HepG2 (cell line): ENCODE data around the gene IQGAP3. TPM values are rescaled to one million over a fixed set of nuclear protein-coding genes. Genes with fewer than 3 reads are reported as not detected.

Source experiments
- ATF7-NPFF ChIP-seq: sonication (generic); formaldehyde crosslinking; IDR thresholded peaks from 2 replicates; pipeline ENCODE4 v1.8.1; 2023; ENCODE audit warnings: mild to moderate bottlenecking, low read depth, missing genetic modification reagents, moderate library complexity
- FOXP1 ChIP-seq, 2 experiments: fragments of 450-650 bp in 1 of 2; IDR thresholded peaks; 2 replicates each; pipeline ENCODE4 v1.6.1; 2017 to 2018; ENCODE audit warnings: antibody characterized with exemption in 1 of 2
- GLI4 ChIP-seq: sonication (generic); formaldehyde crosslinking; IDR thresholded peaks from 2 replicates; pipeline ENCODE4 v1.5.1; 2020; ENCODE audit warnings: missing genetic modification reagents, mild to moderate bottlenecking, moderate library complexity, borderline replicate concordance
- JUN ChIP-seq: sonication (generic); formaldehyde crosslinking; IDR thresholded peaks from 2 replicates; pipeline ENCODE4 v1.4.0; 2020; ENCODE audit warnings: mild to moderate bottlenecking, missing genetic modification reagents
- POGZ ChIP-seq: sonication (generic); formaldehyde crosslinking; IDR thresholded peaks from 2 replicates; pipeline ENCODE4 v1.4.0; 2020; ENCODE audit warnings: mild to moderate bottlenecking, missing genetic modification reagents
- ZFYVE20 ChIP-seq: sonication (generic); formaldehyde crosslinking; IDR thresholded peaks from 2 replicates; pipeline ENCODE4 v1.8.0; 2023; ENCODE audit warnings: low read depth, mild to moderate bottlenecking, moderate library complexity, missing genetic modification reagents, borderline replicate concordance
- ZMAT3 ChIP-seq: sonication (generic); formaldehyde crosslinking; conservative IDR thresholded peaks from 2 replicates; pipeline ENCODE4 v1.7.0; 2021; ENCODE audit warnings: missing genetic modification reagents
- ZNF333 ChIP-seq: sonication (generic); formaldehyde crosslinking; IDR thresholded peaks from 2 replicates; pipeline ENCODE4 v1.4.0; 2020; ENCODE audit warnings: mild to moderate bottlenecking, missing genetic modification reagents, borderline replicate concordance
- ZNF337 ChIP-seq: sonication (generic); formaldehyde crosslinking; IDR thresholded peaks from 2 replicates; pipeline ENCODE4 v1.5.1; 2020; ENCODE audit warnings: missing genetic modification reagents, low read depth, mild to moderate bottlenecking, borderline replicate concordance
- ZNF546 ChIP-seq: sonication (generic); formaldehyde crosslinking; conservative IDR thresholded peaks from 2 replicates; pipeline ENCODE4 v1.8.1; 2023; ENCODE audit warnings: mild to moderate bottlenecking, missing genetic modification reagents
- ZNF572 ChIP-seq: sonication (generic); formaldehyde crosslinking; IDR thresholded peaks from 2 replicates; pipeline ENCODE4 v1.5.1; 2020; ENCODE audit warnings: mild to moderate bottlenecking, missing genetic modification reagents
- ZNF891 ChIP-seq: sonication (generic); formaldehyde crosslinking; IDR thresholded peaks from 2 replicates; pipeline ENCODE4 v1.5.0; 2020; ENCODE audit warnings: mild to moderate bottlenecking, missing genetic modification reagents
- polyA plus RNA-seq, 8 experiments: library from polyadenylated mRNA; depleted of rRNA in 3 of 8; stranded (reverse) in 7 of 8; unstranded in 1 of 8; fragments of >200 nt; fragmentation: Illumina TruSeq in 4 of 8; extraction: Trizol in 4 of 8; gene quantifications; 2 replicates each; pipeline versions ENCODE4 v1.2.1 to v1.2.3, GENCODE V29; 2011 to 2016; ENCODE audit warnings: low read depth in 4 of 8, missing spikeins in 1 of 8, mixed read lengths in 1 of 8; ENCODE audit not compliant: insufficient read depth in 1 of 8
- total RNA-seq, 5 experiments: library from RNA; depleted of rRNA; stranded (reverse); fragments of >200 nt; fragmentation: Illumina TruSeq; extraction: Trizol; gene quantifications; 2 replicates each; pipeline ENCODE4 v1.2.3, GENCODE V29; 2016; ENCODE audit warnings: low read depth in 1 of 5
- TF ChIP-seq, protein P1 (sequence below): sonication (generic); formaldehyde crosslinking; IDR thresholded peaks from 2 replicates; pipeline ENCODE4 v1.5.0; 2020; ENCODE audit warnings: mild to moderate bottlenecking, missing genetic modification reagents
- TF ChIP-seq, protein P2 (sequence below): sonication (generic); IDR thresholded peaks from 2 replicates; pipeline ENCODE4 v1.6.1; 2016; ENCODE audit warnings: low read depth, borderline replicate concordance
- TF ChIP-seq, protein P3 (sequence below): sonication (generic); formaldehyde crosslinking; IDR thresholded peaks from 2 replicates; pipeline ENCODE4 v1.8.0; 2022; ENCODE audit warnings: mild to moderate bottlenecking, missing genetic modification reagents, moderate library complexity
- TF ChIP-seq, protein P4 (sequence below): sonication (generic); formaldehyde crosslinking; IDR thresholded peaks from 2 replicates; pipeline ENCODE4 v1.4.0; 2020; ENCODE audit warnings: low read depth, mild to moderate bottlenecking, missing genetic modification reagents
- TF ChIP-seq, protein P5 (sequence below): sonication (generic); formaldehyde crosslinking; IDR thresholded peaks from 2 replicates; pipeline ENCODE4 v1.5.0; 2020; ENCODE audit warnings: missing genetic modification reagents
- TF ChIP-seq, protein P6 (sequence below): IDR thresholded peaks from 2 replicates; pipeline ENCODE4 v1.6.1; 2012; ENCODE audit warnings: low read length, improper control_type of control experiment

The IQGAP3 gene
- total and polyA plus RNA-seq, 2 of the 13 experiments (the other 11 are each of a cell fraction or from before 2014, with no cell fraction given), result 13.5 to 14.1 TPM

DNA sequence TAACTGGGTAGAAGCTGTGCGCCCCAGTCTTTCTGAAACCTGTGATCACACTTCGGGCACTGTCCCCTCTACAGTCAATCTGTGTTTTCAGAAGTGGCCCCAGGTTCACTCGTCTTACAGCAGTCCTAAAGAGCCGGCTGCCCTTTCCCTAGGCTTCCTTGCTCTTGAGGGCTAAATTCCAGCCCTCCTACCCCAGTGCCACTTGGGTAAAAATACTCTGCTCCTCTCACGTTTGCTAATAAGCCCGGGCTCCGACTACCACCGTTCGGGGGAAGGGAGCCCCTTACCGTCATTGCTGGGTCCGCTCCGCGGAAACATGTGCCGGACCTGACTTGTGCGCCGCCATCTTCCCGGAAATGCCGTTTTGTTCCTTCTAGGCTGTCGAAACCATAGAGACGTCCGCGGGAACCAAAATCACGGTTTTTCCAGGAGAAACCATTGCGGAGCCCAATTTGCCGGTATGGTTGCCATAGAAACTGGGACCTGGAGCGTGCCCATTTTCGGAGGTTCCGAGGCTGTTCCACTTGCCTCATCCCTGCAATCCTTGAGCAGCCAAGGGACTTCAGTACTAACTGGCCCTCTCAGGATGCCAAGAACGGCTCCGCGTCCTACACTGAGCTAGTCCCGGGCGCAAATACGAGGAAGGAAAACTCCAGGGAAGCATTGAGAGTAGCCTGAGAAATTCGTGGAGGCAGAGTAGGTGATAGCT, 28.9 kb upstream of the IQGAP3 start, which contains the start of gene GPATCH4 (continued):
- TF ChIP-seq ZNF891 (CRISPR knock-in tag) (no peak), ZNF337 (CRISPR knock-in tag) (peak; percentile 68; the same call in 1 of the 2 replicates), ZFYVE20 (CRISPR knock-in tag) (no peak), ZMAT3 (CRISPR knock-in tag) (no peak), POGZ (peak; percentile 78), ZNF572 (peak; percentile 21; the same call in 1 of the 2 replicates), ATF7-NPFF (no peak), ZNF546 (CRISPR knock-in tag) (no peak; the same call in 1 of the 2 replicates), ZNF333 (CRISPR knock-in tag) (no peak), GLI4 (CRISPR knock-in tag) (0 out of 2 replicates have a peak, but pooled peaks have one; percentile 25), JUN (CRISPR knock-in tag) (no peak), FOXP1 (IDR thresholded peaks at IDR 0.05) (no peak), FOXP1 (CRISPR knock-in tag; IDR thresholded peaks at IDR 0.05) (no peak)
- TF ChIP-seq, protein P1, sequence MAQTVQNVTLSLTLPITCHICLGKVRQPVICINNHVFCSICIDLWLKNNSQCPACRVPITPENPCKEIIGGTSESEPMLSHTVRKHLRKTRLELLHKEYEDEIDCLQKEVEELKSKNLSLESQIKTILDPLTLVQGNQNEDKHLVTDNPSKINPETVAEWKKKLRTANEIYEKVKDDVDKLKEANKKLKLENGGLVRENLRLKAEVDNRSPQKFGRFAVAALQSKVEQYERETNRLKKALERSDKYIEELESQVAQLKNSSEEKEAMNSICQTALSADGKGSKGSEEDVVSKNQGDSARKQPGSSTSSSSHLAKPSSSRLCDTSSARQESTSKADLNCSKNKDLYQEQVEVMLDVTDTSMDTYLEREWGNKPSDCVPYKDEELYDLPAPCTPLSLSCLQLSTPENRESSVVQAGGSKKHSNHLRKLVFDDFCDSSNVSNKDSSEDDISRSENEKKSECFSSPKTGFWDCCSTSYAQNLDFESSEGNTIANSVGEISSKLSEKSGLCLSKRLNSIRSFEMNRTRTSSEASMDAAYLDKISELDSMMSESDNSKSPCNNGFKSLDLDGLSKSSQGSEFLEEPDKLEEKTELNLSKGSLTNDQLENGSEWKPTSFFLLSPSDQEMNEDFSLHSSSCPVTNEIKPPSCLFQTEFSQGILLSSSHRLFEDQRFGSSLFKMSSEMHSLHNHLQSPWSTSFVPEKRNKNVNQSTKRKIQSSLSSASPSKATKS, result no peak
- TF ChIP-seq, protein P2, sequence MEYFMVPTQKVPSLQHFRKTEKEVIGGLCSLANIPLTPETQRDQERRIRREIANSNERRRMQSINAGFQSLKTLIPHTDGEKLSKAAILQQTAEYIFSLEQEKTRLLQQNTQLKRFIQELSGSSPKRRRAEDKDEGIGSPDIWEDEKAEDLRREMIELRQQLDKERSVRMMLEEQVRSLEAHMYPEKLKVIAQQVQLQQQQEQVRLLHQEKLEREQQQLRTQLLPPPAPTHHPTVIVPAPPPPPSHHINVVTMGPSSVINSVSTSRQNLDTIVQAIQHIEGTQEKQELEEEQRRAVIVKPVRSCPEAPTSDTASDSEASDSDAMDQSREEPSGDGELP, result 0 out of 2 replicates have a peak, but pooled peaks have one; percentile 13
- TF ChIP-seq, protein P3, sequence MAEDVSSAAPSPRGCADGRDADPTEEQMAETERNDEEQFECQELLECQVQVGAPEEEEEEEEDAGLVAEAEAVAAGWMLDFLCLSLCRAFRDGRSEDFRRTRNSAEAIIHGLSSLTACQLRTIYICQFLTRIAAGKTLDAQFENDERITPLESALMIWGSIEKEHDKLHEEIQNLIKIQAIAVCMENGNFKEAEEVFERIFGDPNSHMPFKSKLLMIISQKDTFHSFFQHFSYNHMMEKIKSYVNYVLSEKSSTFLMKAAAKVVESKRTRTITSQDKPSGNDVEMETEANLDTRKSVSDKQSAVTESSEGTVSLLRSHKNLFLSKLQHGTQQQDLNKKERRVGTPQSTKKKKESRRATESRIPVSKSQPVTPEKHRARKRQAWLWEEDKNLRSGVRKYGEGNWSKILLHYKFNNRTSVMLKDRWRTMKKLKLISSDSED (CRISPR knock-in tag), result no peak
- TF ChIP-seq, protein P4, sequence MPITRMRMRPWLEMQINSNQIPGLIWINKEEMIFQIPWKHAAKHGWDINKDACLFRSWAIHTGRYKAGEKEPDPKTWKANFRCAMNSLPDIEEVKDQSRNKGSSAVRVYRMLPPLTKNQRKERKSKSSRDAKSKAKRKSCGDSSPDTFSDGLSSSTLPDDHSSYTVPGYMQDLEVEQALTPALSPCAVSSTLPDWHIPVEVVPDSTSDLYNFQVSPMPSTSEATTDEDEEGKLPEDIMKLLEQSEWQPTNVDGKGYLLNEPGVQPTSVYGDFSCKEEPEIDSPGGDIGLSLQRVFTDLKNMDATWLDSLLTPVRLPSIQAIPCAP (CRISPR knock-in tag), result no peak
- TF ChIP-seq, protein P5, sequence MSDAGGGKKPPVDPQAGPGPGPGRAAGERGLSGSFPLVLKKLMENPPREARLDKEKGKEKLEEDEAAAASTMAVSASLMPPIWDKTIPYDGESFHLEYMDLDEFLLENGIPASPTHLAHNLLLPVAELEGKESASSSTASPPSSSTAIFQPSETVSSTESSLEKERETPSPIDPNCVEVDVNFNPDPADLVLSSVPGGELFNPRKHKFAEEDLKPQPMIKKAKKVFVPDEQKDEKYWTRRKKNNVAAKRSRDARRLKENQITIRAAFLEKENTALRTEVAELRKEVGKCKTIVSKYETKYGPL (CRISPR knock-in tag), result no peak
- TF ChIP-seq, protein P6, sequence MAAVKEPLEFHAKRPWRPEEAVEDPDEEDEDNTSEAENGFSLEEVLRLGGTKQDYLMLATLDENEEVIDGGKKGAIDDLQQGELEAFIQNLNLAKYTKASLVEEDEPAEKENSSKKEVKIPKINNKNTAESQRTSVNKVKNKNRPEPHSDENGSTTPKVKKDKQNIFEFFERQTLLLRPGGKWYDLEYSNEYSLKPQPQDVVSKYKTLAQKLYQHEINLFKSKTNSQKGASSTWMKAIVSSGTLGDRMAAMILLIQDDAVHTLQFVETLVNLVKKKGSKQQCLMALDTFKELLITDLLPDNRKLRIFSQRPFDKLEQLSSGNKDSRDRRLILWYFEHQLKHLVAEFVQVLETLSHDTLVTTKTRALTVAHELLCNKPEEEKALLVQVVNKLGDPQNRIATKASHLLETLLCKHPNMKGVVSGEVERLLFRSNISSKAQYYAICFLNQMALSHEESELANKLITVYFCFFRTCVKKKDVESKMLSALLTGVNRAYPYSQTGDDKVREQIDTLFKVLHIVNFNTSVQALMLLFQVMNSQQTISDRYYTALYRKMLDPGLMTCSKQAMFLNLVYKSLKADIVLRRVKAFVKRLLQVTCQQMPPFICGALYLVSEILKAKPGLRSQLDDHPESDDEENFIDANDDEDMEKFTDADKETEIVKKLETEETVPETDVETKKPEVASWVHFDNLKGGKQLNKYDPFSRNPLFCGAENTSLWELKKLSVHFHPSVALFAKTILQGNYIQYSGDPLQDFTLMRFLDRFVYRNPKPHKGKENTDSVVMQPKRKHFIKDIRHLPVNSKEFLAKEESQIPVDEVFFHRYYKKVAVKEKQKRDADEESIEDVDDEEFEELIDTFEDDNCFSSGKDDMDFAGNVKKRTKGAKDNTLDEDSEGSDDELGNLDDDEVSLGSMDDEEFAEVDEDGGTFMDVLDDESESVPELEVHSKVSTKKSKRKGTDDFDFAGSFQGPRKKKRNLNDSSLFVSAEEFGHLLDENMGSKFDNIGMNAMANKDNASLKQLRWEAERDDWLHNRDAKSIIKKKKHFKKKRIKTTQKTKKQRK, result no peak
